Endothelial cell of umbilical vein (primary cell): ENCODE results near the gene PUS10. TPM values are rescaled to one million over a fixed set of nuclear protein-coding genes. Genes with fewer than 3 reads are reported as not detected.

Experiments
- BruUV-seq: library from RNA; stranded (reverse); fragments of 400-500 nt; replicated peaks from 2 replicates; lab custom pipeline; 2021; lab: Mats Ljungman, UMichigan
- CTCF ChIA-PET: fragments of 300-600, 350-600 bp; sonication (Branson Sonifier 250); formaldehyde crosslinking; loops from one replicate; lab custom pipeline; 2021; ENCODE audit warnings: antibody characterized with exemption, inconsistent platforms; lab: Charles Lee
- POLR2A ChIA-PET: fragments of 300-600, 350-600 bp; sonication (Branson Sonifier 250); formaldehyde crosslinking; loops from one replicate; lab custom pipeline; 2021; ENCODE audit warnings: antibody characterized with exemption, inconsistent platforms; lab: Charles Lee
- DNase-seq: peaks from one replicate; pipeline ENCODE4 v3.0.0-alpha.2; 2011; ENCODE audit warnings: low read depth, low spot score
- FAIRE-seq: peaks from 2 replicates; lab custom pipeline; 2011; peaks lifted over from hg19 to GRCh38; lab: Jason Lieb, UNC
- H2AFZ ChIP-seq: 2 replicates; pipeline ENCODE4 v1.6.0; 2012; ENCODE audit warnings: low read depth, low read length, control low read depth, inconsistent platforms
- H3K27ac ChIP-seq: 2 replicates; pipeline ENCODE4 v1.5.1; 2011; ENCODE audit warnings: low read depth, mild to moderate bottlenecking, control low read depth, low read length, moderate library complexity; ENCODE audit not compliant: insufficient read depth
- H3K27me3 ChIP-seq, 2 experiments: 2 replicates each; pipeline versions ENCODE4 v1.6.0 to v1.6.1; 2011; ENCODE audit warnings: low read length in 2 of 2, mixed read lengths in 1 of 2; ENCODE audit not compliant: control insufficient read depth in 2 of 2, insufficient read depth in 2 of 2
- H3K36me3 ChIP-seq, 2 experiments: 2 replicates in 1 of 2; 3 replicates in 1 of 2; pipeline ENCODE4 v1.5.1; 2011; ENCODE audit warnings: low read length in 2 of 2, mild to moderate bottlenecking in 1 of 2, moderate library complexity in 1 of 2; ENCODE audit not compliant: control insufficient read depth in 2 of 2, insufficient read depth in 2 of 2; ENCODE audit errors: extremely low read depth in 1 of 2
- H3K4me1 ChIP-seq: 3 replicates; pipeline ENCODE4 v1.5.1; 2011; ENCODE audit warnings: mild to moderate bottlenecking, low read length; ENCODE audit not compliant: control insufficient read depth, insufficient read depth; ENCODE audit errors: extremely low read depth
- H3K4me2 ChIP-seq: 2 replicates; pipeline ENCODE4 v1.6.1; 2011; ENCODE audit warnings: low read length, control low read depth, mixed read lengths; ENCODE audit not compliant: insufficient read depth
- H3K4me3 ChIP-seq, 3 experiments: fragments of 200-600 bp in 1 of 3; sonication (generic), shearing (Covaris generic) in 1 of 3; replicated peaks in 1 of 3; 2 replicates each; pipeline ENCODE4 v1.5.1; 2011 to 2016; ENCODE audit warnings: control low read depth in 3 of 3, low read length in 3 of 3, mild to moderate bottlenecking in 2 of 3, inconsistent platforms in 1 of 3, low read depth in 1 of 3, moderate library complexity in 1 of 3; ENCODE audit not compliant: insufficient read depth in 1 of 3
- H3K79me2 ChIP-seq: 2 replicates; pipeline ENCODE4 v1.6.0; 2012; ENCODE audit warnings: low read length, inconsistent platforms; ENCODE audit not compliant: control insufficient read depth, insufficient read depth
- H3K9ac ChIP-seq: replicated peaks from 2 replicates; pipeline ENCODE3; 2011; ENCODE audit warnings: low read length, control low read depth; ENCODE audit not compliant: insufficient read depth; ENCODE audit errors: extremely low read depth
- H3K9me1 ChIP-seq: replicated peaks from 3 replicates; pipeline ENCODE4 v1.6.0; 2011; ENCODE audit warnings: mild to moderate bottlenecking, low read length; ENCODE audit not compliant: control insufficient read depth, insufficient read depth; ENCODE audit errors: extremely low read depth
- H3K9me3 ChIP-seq: replicated peaks from 2 replicates; pipeline ENCODE4 v1.5.1; 2012; ENCODE audit warnings: low read length, inconsistent platforms; ENCODE audit not compliant: control insufficient read depth, insufficient read depth
- H4K20me1 ChIP-seq: replicated peaks from 2 replicates; pipeline ENCODE3; 2011; ENCODE audit warnings: mild to moderate bottlenecking, low read length; ENCODE audit not compliant: control insufficient read depth, insufficient read depth; ENCODE audit errors: extremely low read depth
- EZH2 ChIP-seq: IDR thresholded peaks from 2 replicates; pipeline ENCODE4 v1.6.1; 2012; ENCODE audit warnings: borderline replicate concordance, low read depth, mild to moderate bottlenecking, moderate library complexity, low read length, inconsistent platforms; ENCODE audit not compliant: severe bottlenecking
- FOS ChIP-seq: IDR thresholded peaks from 2 replicates; pipeline ENCODE4 v1.6.1; 2011; ENCODE audit warnings: mild to moderate bottlenecking, low read length, moderate library complexity, borderline replicate concordance; ENCODE audit not compliant: insufficient read depth
- GATA2 ChIP-seq: IDR thresholded peaks from 2 replicates; pipeline ENCODE4 v1.7.0; 2011; ENCODE audit warnings: low read depth, mild to moderate bottlenecking, moderate library complexity, mixed read lengths, low read length; ENCODE audit not compliant: insufficient read length, insufficient read depth
- JUN ChIP-seq: IDR thresholded peaks from 2 replicates; pipeline ENCODE4 v1.6.1; 2011; ENCODE audit warnings: borderline replicate concordance, low read depth; ENCODE audit not compliant: insufficient read length, insufficient read depth
- MYC ChIP-seq: IDR thresholded peaks from one replicate; pipeline ENCODE4 v1.6.1; 2011; ENCODE audit warnings: mild to moderate bottlenecking, low read depth, low read length
- POLR2A ChIP-seq: IDR thresholded peaks from 2 replicates; pipeline ENCODE4 v1.6.1; 2012; ENCODE audit warnings: low read depth, mild to moderate bottlenecking, control low read depth, low read length
- POLR2AphosphoS5 ChIP-seq: IDR thresholded peaks from 2 replicates; pipeline ENCODE4 v1.6.1; 2012; ENCODE audit warnings: low read depth, mild to moderate bottlenecking, control low read depth, low read length, moderate library complexity; ENCODE audit not compliant: insufficient read depth
- dilution Hi-C: fragments of 300-500 bp; cut with MboI; formaldehyde crosslinking; loops from one replicate; pipeline ENCODE4 v1.15.0; 2019; ENCODE audit warnings: low sequenced_read_pairs; ENCODE audit not compliant: extremely low pct_ligation_motif_present
- intact Hi-C: fragments of 100-400 bp; cut with micrococcal nuclease; formaldehyde crosslinking; loops from one replicate; pipeline ENCODE4 v1.10.0; 2022
- polyA plus RNA-seq, 4 experiments: library from polyadenylated mRNA; depleted of rRNA in 3 of 4; stranded (reverse) in 3 of 4; unstranded in 1 of 4; fragments of >200 nt; gene quantifications; 2 replicates each; pipeline versions ENCODE4 v1.2.1 to v1.2.3, GENCODE V29; 2011 to 2012; ENCODE audit warnings: missing spikeins in 1 of 4
- total RNA-seq: library from RNA; stranded (reverse); gene quantifications from 2 replicates; pipeline ENCODE4 v1.2.3, GENCODE V29; 2021
- TF ChIP-seq, protein P1 (sequence below): IDR thresholded peaks from 2 replicates; pipeline ENCODE4 v1.6.1; 2011; ENCODE audit not compliant: insufficient read depth, insufficient read length
- TF ChIP-seq, protein P2 (sequence below), 2 donors: IDR thresholded peaks; 1 replicate in 1 of 2; 2 replicates in 1 of 2; pipeline ENCODE4 v1.5.1; 2011; ENCODE audit warnings: low read length in 2 of 2, mild to moderate bottlenecking in 2 of 2, moderate library complexity in 2 of 2, control low read depth in 1 of 2, inconsistent platforms in 1 of 2, low read depth in 1 of 2; ENCODE audit not compliant: insufficient read depth in 1 of 2; ENCODE audit errors: extremely low read depth in 1 of 2

The PUS10 gene
- total and polyA plus RNA-seq, 2 donors (not counting 3 experiments of a cell fraction or from before 2014, with no cell fraction given), result 3.7 to 10.3 TPM

- Histone ChIP-seq H3K9ac (no peak overlapping the region), H4K20me1 (no peaks in the 10 kb centered on the region), H3K27ac (no peak overlapping the region), H3K9me3 (no peaks in the 10 kb centered on the region), H2AFZ (no peak overlapping the region), H3K9me1 (no peaks in the 10 kb centered on the region), H3K4me2 (no peak overlapping the region), H3K4me3 (no peak overlapping the region), H3K79me2 (no peaks in the 10 kb centered on the region), H3K4me1 (no peaks in the 10 kb centered on the region), H3K36me3 (no peaks in the 10 kb centered on the region), H3K27me3 (no peaks in the 10 kb centered on the region)
- ChIA-PET CTCF (no interaction called here), POLR2A (no interaction called here)
- TF ChIP-seq, protein P1, sequence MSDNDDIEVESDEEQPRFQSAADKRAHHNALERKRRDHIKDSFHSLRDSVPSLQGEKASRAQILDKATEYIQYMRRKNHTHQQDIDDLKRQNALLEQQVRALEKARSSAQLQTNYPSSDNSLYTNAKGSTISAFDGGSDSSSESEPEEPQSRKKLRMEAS, result no peak
- TF ChIP-seq POLR2AphosphoS5, result no peak
- TF ChIP-seq MYC, result no peak
- TF ChIP-seq FOS, result no peak
- no peak for TF ChIP-seq EZH2
- no peak for TF ChIP-seq POLR2A
- DNase-seq (no peak), FAIRE-seq (no peak)
- intact Hi-C loops (no loop called here), dilution Hi-C loops (no loop called here)
- no TSS peak for BruUV-seq
Observed at GRCh38 chr2:60938301-60938700, 79.8 kb downstream of the PUS10 start.

DNA sequence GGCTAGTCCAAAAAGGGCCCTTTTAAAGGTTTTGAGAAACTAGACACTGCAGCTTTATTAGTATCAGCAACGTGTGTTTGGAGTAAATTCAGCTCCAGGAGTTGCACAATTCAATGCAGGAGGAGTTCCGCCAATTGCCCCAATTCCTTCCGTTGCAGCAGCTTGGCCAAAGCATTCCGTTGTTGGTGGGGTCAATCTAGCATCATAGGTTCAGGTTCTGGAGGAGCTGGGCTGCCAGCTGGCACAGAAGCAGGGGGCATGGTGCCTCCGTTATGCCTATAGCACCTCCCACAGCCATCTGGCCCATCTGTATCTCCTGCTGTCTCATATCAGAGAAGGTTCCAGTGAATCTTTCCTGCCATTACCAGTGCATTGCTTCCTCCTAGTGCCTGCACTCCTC lies 81.3 kb downstream of the PUS10 start:
- Histone ChIP-seq H3K9me1 (no peaks in the 10 kb centered on the region), H3K4me2 (no peak overlapping the region), H3K4me1 (no peaks in the 10 kb centered on the region), H3K79me2 (no peaks in the 10 kb centered on the region), H3K9me3 (no peaks in the 10 kb centered on the region), H3K36me3 (no peaks in the 10 kb centered on the region), H2AFZ (no peak overlapping the region), H3K9ac (no peak overlapping the region), H3K4me3 (no peak overlapping the region), H3K27me3 (no peaks in the 10 kb centered on the region), H4K20me1 (no peaks in the 10 kb centered on the region), H3K27ac (no peak overlapping the region)
- intact Hi-C loops (no loop called here), dilution Hi-C loops (no loop called here)
- FAIRE-seq (no peak), DNase-seq (no peak)
- CTCF ChIA-PET, result no interaction called here
- POLR2A ChIA-PET, result no interaction called here
- no TSS peak for BruUV-seq
- TF ChIP-seq FOS, result no peak
- TF ChIP-seq EZH2, result no peak
- TF ChIP-seq GATA2, result no peak
- TF ChIP-seq, protein P2, sequence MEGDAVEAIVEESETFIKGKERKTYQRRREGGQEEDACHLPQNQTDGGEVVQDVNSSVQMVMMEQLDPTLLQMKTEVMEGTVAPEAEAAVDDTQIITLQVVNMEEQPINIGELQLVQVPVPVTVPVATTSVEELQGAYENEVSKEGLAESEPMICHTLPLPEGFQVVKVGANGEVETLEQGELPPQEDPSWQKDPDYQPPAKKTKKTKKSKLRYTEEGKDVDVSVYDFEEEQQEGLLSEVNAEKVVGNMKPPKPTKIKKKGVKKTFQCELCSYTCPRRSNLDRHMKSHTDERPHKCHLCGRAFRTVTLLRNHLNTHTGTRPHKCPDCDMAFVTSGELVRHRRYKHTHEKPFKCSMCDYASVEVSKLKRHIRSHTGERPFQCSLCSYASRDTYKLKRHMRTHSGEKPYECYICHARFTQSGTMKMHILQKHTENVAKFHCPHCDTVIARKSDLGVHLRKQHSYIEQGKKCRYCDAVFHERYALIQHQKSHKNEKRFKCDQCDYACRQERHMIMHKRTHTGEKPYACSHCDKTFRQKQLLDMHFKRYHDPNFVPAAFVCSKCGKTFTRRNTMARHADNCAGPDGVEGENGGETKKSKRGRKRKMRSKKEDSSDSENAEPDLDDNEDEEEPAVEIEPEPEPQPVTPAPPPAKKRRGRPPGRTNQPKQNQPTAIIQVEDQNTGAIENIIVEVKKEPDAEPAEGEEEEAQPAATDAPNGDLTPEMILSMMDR (IDR thresholded peaks at IDR 0.05; ENCODE audit: extremely low read depth in 1 of 2, insufficient read depth in 1 of 2, low read depth in 1 of 2, low read length in 2 of 2), result no peak
- TF ChIP-seq, protein P1, result no peak
- no peak for TF ChIP-seq POLR2A
- no peak for TF ChIP-seq POLR2AphosphoS5
- TF ChIP-seq JUN, result no peak
- TF ChIP-seq MYC, result no peak
